Measurements from ENCODE around the gene OR4X1.
A peak's percentile ranks its signal among the peaks of the same experiment; 100 is the strongest.
"Not testable (repeated sequence)": the region's sequence is repeated elsewhere in the genome, so short reads cannot be mapped to it uniquely, and the experiment has no call there.

Gene OR4X1, protein sequence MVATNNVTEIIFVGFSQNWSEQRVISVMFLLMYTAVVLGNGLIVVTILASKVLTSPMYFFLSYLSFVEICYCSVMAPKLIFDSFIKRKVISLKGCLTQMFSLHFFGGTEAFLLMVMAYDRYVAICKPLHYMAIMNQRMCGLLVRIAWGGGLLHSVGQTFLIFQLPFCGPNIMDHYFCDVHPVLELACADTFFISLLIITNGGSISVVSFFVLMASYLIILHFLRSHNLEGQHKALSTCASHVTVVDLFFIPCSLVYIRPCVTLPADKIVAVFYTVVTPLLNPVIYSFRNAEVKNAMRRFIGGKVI

DNA sequence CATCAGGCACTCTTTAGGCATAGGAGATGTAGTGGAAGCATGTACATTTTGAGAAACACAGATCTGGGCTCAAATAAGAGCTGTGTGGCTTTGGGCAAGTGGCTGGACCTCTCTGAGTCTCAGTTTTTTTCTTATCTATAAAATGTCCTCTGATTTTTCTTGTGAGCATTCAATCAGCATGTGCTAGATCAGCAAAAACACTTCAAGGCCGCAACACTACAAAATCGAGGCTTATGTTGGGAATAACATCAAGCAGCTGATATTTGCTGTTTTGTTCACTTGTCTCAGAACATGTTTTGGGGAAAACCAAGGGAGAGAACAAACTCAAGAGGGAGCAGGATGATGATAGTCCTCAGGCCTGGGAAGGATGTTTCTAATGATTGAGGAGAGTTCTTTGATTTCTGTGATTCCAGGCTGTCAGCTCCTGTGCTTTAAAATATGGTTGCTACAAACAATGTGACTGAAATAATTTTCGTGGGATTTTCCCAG, at the start of gene OR4X1:
Gene OR4X1, plus strand, starts transcription at position 439 of the 489 bp plus-strand sequence. Its CDS starts 0 bp downstream, at position 439.
- DNase-seq = no peak

DNA sequence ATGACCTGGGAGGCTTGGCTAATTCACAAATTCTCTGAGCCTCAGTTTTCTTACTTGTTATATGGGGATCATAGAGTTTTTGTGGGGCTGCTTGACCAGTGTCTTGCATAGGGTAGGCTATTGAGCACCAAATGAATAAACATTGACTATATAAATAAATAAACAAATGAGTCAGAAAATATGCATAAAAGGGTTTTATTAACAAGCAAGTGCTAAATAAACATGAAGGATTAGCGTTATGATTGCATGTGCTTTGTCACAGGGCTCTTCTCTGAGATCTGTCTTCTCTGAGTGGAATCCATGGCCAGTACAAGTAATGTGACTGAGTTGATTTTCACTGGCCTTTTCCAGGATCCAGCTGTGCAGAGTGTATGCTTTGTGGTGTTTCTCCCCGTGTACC, 47.2 kb upstream of the OR4X1 start, which contains the start of gene OR4B1:
Gene OR4B1, plus strand, starts transcription at position 301 of the 400 bp plus-strand sequence. Its CDS starts 0 bp downstream, at position 301.
- DNase-seq = no peak

GRCh38 chr11:48228761-48229160, 34.9 kb upstream of the OR4X1 start:
- DNase-seq = no peak

DNA sequence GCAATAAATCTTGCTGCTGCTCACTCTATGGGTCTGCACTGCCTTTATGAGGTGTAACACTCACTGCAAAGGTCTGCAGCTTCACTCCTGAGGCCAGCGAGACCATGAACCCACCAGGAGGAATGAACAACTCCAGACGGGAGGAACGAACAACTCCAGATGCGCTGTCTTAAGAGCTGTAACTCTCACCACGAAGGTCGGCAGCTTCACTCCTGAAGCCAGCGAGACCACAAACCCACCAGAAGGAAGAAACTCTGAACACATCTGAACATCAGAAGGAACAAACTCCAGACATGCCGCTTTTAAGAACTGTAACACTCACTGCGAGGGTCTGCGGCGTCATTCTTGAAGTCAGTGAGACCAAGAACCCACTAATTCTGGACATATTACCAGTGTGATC, 33.6 kb upstream of the OR4X1 start:
- DNase-seq = not testable (repeated sequence)

DNA sequence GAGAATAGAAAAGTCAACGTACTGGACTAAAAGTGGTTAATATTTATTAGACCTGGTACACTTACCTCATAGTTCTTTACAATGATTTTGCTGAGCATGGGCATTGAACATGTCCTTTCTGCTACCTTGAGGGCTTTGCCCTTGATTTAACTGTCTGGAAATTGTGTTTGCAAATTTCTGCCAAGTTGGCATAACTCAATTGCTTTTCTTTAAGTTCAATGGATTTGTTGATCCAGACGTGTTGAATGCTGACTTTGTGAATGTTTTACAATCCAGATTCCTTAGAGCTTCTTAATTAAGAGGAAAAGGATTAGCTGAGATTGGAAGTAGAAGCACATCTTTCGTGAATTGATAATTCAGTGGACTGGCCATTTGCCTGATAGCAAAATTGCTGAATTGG, 25.9 kb upstream of the OR4X1 start:
- DNase-seq = no peak

DNA sequence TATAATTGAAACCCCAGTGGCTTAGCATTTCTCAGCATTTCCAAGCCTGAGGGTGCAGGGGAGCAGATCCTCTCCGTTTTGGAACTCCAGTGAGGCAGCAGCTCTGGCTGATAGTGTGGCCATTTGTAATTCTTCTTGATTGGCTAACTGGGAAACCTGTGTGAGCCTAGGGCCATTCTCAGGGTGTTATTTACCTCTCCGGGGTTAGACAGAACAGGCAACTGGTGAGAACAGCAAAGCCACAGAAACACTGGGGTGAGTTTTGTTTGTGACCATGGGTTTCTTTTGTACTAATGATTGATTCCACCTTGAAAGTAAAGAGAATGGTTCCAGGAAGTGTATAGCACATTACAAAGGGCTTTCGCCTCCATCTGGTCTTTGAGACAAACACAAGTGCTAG, 21.2 kb upstream of the OR4X1 start:
- no peak for DNase-seq

- DNase-seq = no peak
Measured at GRCh38 chr11:48244804-48245203, 18.9 kb upstream of the OR4X1 start, which contains the start of gene OR4X2. Gene OR4X2, plus strand, starts transcription at chr11:48245104. Its CDS starts 0 bp downstream, at chr11:48245104.

DNA sequence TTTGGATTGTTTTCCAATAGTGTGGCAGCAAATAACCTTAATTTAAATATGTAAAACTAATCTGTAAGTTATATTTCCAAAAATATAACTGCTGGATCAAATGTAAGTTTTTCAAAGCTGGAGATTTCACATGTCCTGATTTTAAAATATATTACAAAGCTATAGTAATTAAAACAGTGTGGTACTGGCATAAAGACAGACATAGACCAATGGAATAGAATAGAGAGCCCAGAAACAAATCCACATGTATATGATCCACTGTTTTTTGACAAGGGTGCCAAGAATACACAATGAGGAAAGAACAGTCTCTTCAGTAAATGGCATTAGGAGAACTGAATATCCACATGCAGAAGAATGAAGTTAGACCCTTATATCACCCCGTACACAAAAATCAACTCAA, 14.8 kb upstream of the OR4X1 start:
- DNase-seq = no peak

GRCh38 chr11:48261600-48261999, 2.1 kb upstream of the OR4X1 start:
- no peak for DNase-seq

- no peak for DNase-seq
Measured at GRCh38 chr11:48270621-48271020, 7.0 kb downstream of the OR4X1 start.

- no peak for DNase-seq
Measured at GRCh38 chr11:48272606-48273005, 8.9 kb downstream of the OR4X1 start.

GRCh38 chr11:48305923-48306322, 42.3 kb downstream of the OR4X1 start, which contains the start of gene OR4S1:
Gene OR4S1, plus strand, starts transcription at chr11:48306223. Its CDS starts 0 bp downstream, at chr11:48306223.
- no peak for DNase-seq

- peak; percentile 85 for DNase-seq
Measured at GRCh38 chr11:48307760-48308386, 44.2 kb downstream of the OR4X1 start.

DNA sequence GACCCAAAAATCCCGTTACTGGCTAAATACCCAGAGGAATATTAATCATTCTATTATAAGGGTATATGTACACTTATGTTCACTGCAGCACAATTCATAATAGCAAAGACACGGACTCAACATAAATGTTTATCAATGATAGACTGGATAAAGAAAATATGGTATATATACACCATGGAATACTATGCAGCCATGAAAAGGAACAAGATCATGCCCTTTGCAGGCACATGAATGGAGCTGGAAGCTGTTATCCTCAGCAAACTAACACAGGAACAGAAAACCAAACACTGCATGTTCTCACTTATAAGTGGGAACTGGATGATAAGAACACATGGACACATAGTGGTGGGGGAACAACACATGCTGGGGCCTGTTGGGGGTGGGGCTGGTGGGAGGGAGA, 49.9 kb downstream of the OR4X1 start:
- DNase-seq = not testable (repeated sequence)
